Peyer's patch (tissue), 4 donors: Measurements from ENCODE around the gene TLL2.

Experiments used
- CTCF ChIP-seq, 6 experiments: fragments of 450-650 bp in 4 of 6; fragments of 200-600 bp in 2 of 6; sonication (generic) in 1 of 6; IDR thresholded peaks; one replicate each; pipeline ENCODE4 v1.5.1; 2017 to 2019; ENCODE audit warnings: antibody characterized with exemption in 6 of 6, mild to moderate bottlenecking in 3 of 6, moderate library complexity in 1 of 6
- POLR2A ChIP-seq, 2 donors: fragments of 450-650 bp; IDR thresholded peaks; one replicate each; pipeline ENCODE4 v1.5.1; 2017; ENCODE audit warnings: antibody characterized with exemption in 2 of 2, mild to moderate bottlenecking in 2 of 2, moderate library complexity in 2 of 2

GRCh38 chr10:96502561-96503282 lies 11.0 kb downstream of the TLL2 start:
- TF ChIP-seq CTCF (IDR thresholded peaks at IDR 0.05) (no peak), POLR2A (IDR thresholded peaks at IDR 0.05) (no peak)
